IPS-NIHi7 (cell line): ENCODE measurements around the gene SLC35C1.

Experiments
- DNase-seq: peaks from one replicate; pipeline ENCODE4 v3.0.0; 2012; ENCODE audit warnings: mixed read lengths; ENCODE audit errors: extremely low spot score

The SLC35C1 gene

GRCh38 chr11:45844822-45845578 lies 40.1 kb downstream of the SLC35C1 start:
- DNase-seq: no peak

GRCh38 chr11:45846174-45846675 lies 41.3 kb downstream of the SLC35C1 start:
- no peak for DNase-seq

- DNase-seq: peak; percentile 99
These were observed 42.3 kb downstream of the SLC35C1 start, which contains the start of gene CRY2 for GRCh38 chr11:45846974-45847910. Gene CRY2 (plus strand): TSS chr11:45847475. CDS start chr11:45847491, 16 bp downstream.

DNA sequence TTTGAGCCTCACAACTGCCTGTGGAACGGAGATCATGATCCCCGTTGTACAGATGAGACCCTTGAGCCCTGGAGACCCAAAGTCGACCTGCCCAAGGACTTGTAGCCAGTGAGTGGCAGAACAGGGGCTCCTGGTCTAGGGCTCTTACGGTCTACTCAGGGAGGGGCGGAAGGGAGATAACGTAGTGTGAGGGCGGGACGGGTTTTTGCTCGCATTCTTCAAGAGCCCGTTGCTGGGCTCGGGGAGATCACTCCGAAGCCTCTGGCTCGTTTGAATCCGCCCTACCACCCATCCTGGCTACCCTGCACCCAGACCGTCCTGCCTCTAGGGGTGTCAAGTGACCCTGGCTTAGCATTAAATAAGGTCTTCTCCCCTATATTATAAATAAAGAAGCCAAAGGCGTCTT lies 43.0 kb downstream of the SLC35C1 start:
- peak; percentile 58 for DNase-seq

GRCh38 chr11:45848654-45849081 lies 43.7 kb downstream of the SLC35C1 start:
- DNase-seq: no peak

GRCh38 chr11:45850446-45850845 lies 45.5 kb downstream of the SLC35C1 start:
- DNase-seq: no peak

DNA sequence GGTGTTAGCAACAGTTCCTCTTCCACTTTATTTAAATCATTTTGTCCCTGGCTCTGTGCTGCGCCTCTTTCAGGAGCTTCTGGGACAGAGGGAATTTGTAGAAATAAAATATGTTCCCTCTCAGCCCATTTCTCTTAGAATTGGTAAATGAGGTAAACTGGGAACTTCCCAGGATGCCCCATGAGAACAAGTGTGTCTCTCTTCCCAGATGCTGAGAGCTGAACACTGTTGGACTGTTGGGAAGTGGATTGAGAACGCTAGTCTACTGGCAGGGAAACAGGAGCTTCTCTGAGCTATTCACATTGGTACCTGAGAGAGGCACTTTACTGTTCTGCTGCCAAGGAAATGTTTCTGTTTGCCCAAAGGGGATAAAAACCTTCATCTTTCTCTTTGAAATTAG lies 46.3 kb downstream of the SLC35C1 start:
- no peak for DNase-seq

DNA sequence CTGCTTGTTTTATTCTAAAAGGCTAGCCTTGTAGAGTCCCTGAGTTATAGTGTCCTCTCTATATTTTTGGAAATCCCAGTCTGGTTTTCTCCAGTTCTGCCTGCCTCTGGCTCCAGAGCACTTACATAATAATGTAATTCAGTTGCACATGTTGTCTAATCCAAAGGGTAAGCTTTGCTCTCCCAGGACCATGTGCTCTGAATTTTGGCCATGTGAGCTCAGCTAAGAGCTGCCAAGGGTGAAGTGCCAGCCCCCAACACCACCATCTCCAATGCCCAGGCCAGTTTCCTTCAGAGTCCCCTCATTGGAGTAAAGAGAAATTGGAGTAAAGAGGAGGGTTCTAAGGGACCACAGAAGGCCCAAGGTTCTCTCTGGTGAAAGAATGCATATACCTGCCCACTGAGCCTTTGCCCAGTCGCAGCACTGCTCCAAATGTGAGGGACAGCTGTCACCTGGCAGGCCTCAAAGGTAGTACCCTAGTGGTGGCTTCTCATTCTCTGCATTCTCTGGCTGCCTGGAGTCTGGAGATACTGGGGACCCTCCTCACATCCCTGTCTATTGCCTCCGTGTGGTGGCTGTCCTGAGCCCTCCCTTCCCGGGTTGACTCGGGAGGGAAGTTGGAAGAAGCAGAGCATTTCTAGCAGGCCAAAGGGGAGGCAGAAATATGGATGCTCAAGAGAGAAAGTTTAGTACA lies 47.2 kb downstream of the SLC35C1 start:
- peak; percentile 38 for DNase-seq

DNA sequence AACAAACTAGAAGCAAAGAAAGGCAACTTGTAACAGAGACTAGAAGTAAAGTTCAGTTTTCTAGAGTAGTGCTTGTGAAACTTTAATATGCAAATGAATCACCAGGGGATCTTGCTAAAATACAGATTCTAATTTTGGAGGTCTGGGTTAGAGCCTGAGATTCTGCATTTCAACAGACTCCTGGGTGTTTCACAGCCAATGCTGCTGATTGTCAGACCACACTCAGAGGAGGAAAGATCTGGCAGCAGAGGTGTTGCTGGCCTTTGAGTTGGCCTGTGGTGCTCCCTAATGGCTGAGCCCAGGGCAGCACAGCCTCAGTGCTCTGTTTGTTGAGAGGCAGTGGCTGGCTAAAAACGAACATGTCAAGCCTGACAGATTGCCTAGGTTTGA lies 47.8 kb downstream of the SLC35C1 start:
- DNase-seq: peak; percentile 72

- DNase-seq: no peak
These were observed 48.6 kb downstream of the SLC35C1 start for GRCh38 chr11:45853332-45854219.

GRCh38 chr11:45855308-45855707 lies 50.4 kb downstream of the SLC35C1 start:
- DNase-seq: no peak

- DNase-seq: no peak
These were observed 51.1 kb downstream of the SLC35C1 start for GRCh38 chr11:45856044-45856468.

- no peak for DNase-seq
These were observed 53.1 kb downstream of the SLC35C1 start for GRCh38 chr11:45857961-45858474.

- no peak for DNase-seq
These were observed 53.9 kb downstream of the SLC35C1 start for GRCh38 chr11:45858751-45859398.

- DNase-seq: peak; percentile 63
These were observed 54.8 kb downstream of the SLC35C1 start for GRCh38 chr11:45859661-45860140.

- no peak for DNase-seq
These were observed 55.4 kb downstream of the SLC35C1 start for GRCh38 chr11:45860348-45860747.

- no peak for DNase-seq
These were observed 56.0 kb downstream of the SLC35C1 start for GRCh38 chr11:45860764-45861510.
